ENCODE data around the gene MCC. TPM values are rescaled to one million over a fixed set of nuclear protein-coding genes. Genes with fewer than 3 reads are reported as not detected.

MCC gene
- total RNA-seq, 3 donors from 2014 or later, result 24.3 to 46.5 (median 29.4) TPM

GRCh38 chr5:113523168-113523567 lies 34.9 kb upstream of the MCC start:
- TF ChIP-seq CTCF (IDR thresholded peaks at IDR 0.05) (no peak), POLR2A (IDR thresholded peaks at IDR 0.05) (no peak), POLR2AphosphoS5 (IDR thresholded peaks at IDR 0.05) (no peak)
- no peak for DNase-seq (ENCODE audit: low spot score in 2 of 2)
- H3K27ac ChIP-seq, result no peak overlapping the region
- no peaks in the 10 kb centered on the region for H3K9me3 ChIP-seq
- H3K4me3 ChIP-seq, result no peak overlapping the region
- no peaks in the 10 kb centered on the region for H3K36me3 ChIP-seq
- no peaks in the 10 kb centered on the region for H3K27me3 ChIP-seq
- H3K4me1 ChIP-seq, result peaks cover 0 to 5% of the 10 kb centered on the region in 2 donors
- intact Hi-C loops (cut with DNase I; ENCODE audit: low total_unique reads), result no loop called here

GRCh38 chr5:113520899-113521298 lies 32.6 kb upstream of the MCC start:
- Histone ChIP-seq H3K36me3 (no peaks in the 10 kb centered on the region), H3K27me3 (no peaks in the 10 kb centered on the region), H3K27ac (no peak overlapping the region), H3K4me1 (peaks cover 0 to 5% of the 10 kb centered on the region in 2 donors), H3K9me3 (no peaks in the 10 kb centered on the region), H3K4me3 (no peak overlapping the region)
- DNase-seq (ENCODE audit: low spot score in 2 of 2), result no peak
- intact Hi-C loops (cut with DNase I; ENCODE audit: low total_unique reads), result no loop called here
- TF ChIP-seq CTCF (IDR thresholded peaks at IDR 0.05) (no peak), POLR2AphosphoS5 (IDR thresholded peaks at IDR 0.05) (no peak), POLR2A (IDR thresholded peaks at IDR 0.05) (no peak)

- Histone ChIP-seq H3K27ac (no peak overlapping the region), H3K9me3 (no peaks in the 10 kb centered on the region), H3K36me3 (no peaks in the 10 kb centered on the region), H3K4me3 (no peak overlapping the region), H3K4me1 (peaks cover 0 to 5% of the 10 kb centered on the region in 2 donors), H3K27me3 (no peaks in the 10 kb centered on the region)
- intact Hi-C loops (cut with DNase I; ENCODE audit: low total_unique reads), result no loop called here
- no peak for TF ChIP-seq POLR2A (IDR thresholded peaks at IDR 0.05)
- no peak for TF ChIP-seq CTCF (IDR thresholded peaks at IDR 0.05)
- no peak for TF ChIP-seq POLR2AphosphoS5 (IDR thresholded peaks at IDR 0.05)
- DNase-seq (ENCODE audit: low spot score in 2 of 2), result no peak
These were observed 32.2 kb upstream of the MCC start for GRCh38 chr5:113520429-113520828.

GRCh38 chr5:113519412-113519811 lies 31.2 kb upstream of the MCC start:
- Histone ChIP-seq H3K27me3 (no peaks in the 10 kb centered on the region), H3K4me3 (no peak overlapping the region), H3K4me1 (no peaks in the 10 kb centered on the region), H3K9me3 (no peaks in the 10 kb centered on the region), H3K27ac (no peak overlapping the region), H3K36me3 (no peaks in the 10 kb centered on the region)
- TF ChIP-seq POLR2AphosphoS5 (IDR thresholded peaks at IDR 0.05), result no peak
- TF ChIP-seq CTCF (IDR thresholded peaks at IDR 0.05), result no peak
- no peak for TF ChIP-seq POLR2A (IDR thresholded peaks at IDR 0.05)
- intact Hi-C loops (cut with DNase I; ENCODE audit: low total_unique reads), result no loop called here
- no peak for DNase-seq (ENCODE audit: low spot score in 2 of 2)

- no peak for TF ChIP-seq POLR2A (IDR thresholded peaks at IDR 0.05)
- TF ChIP-seq POLR2AphosphoS5 (IDR thresholded peaks at IDR 0.05), result no peak
- TF ChIP-seq CTCF (IDR thresholded peaks at IDR 0.05), result no peak
- Histone ChIP-seq H3K9me3 (no peaks in the 10 kb centered on the region), H3K27ac (no peak overlapping the region), H3K4me3 (no peak overlapping the region), H3K27me3 (no peaks in the 10 kb centered on the region), H3K4me1 (no peaks in the 10 kb centered on the region), H3K36me3 (no peaks in the 10 kb centered on the region)
- DNase-seq (ENCODE audit: low spot score in 2 of 2), result no peak
- intact Hi-C loops (cut with DNase I; ENCODE audit: low total_unique reads), result no loop called here
These were observed 30.6 kb upstream of the MCC start for GRCh38 chr5:113518884-113519283.

Data from breast epithelium (tissue), 4 donors.